ENCODE results near the gene FGFR3.

FGFR3 gene

GRCh38 chr4:1756893-1757779 lies 36.0 kb upstream of the FGFR3 start:
- DNase-seq (ENCODE audit: low spot score), result no peak

DNA sequence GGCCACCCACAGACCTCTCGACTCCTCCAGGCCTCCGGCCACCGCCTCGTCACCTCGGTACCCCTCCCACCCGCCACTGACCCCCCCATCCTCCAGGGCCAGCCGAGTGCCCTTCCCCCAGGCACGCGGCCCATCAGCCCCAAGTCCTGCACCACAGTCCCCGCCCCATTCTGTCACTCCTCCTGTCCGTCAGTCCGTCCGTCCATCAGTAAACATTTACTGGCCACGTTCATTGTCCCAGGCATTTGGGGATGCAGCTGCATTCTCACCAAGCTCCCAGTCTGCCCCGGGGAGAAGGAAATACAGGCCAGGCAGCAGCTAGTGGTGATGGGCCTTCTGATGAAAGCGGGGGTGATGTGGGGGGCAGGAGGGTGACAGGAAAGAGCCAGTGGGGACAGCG lies 35.3 kb upstream of the FGFR3 start:
- DNase-seq (ENCODE audit: low spot score), result no peak

DNA sequence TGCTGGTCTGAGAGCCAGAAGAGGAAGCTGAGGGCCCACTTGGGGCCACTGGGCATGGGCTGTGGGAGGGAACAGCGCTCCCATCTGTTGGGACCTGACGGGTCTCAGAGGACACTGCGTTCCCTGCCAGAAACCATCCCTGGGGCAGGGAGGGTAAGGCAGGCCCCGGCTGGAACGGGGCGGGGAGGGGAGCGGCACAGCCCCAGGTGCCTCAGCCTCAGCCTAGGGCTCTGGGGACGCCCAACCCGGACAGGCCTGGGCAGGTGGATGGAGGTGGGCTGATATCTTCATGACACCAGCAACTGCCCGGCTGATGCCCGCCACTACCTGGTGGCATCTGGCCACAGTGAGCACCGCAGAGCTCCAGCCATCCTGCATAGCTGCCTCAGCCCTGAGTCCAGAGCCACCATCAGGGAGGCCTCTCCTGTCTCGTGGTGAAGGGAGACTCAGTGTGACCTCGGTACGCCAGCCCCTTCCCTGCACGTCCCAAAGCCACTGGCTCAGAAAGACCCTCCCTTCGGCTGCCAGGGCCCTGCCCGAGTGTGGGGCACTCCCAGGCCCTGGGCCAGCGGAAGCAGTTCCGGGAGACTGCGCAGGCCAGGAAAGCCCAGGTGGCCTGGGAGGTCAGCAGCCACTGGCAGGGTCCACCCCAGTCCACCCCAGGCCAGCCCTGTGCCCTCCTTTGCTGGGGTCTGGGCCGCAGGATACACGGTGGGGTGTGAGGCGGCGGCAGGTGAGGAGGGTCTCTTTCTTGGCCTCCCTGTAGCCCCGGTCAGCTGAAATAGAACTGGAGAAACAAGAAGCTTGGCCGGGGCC lies 34.6 kb upstream of the FGFR3 start:
- DNase-seq (ENCODE audit: low spot score), result no peak

DNA sequence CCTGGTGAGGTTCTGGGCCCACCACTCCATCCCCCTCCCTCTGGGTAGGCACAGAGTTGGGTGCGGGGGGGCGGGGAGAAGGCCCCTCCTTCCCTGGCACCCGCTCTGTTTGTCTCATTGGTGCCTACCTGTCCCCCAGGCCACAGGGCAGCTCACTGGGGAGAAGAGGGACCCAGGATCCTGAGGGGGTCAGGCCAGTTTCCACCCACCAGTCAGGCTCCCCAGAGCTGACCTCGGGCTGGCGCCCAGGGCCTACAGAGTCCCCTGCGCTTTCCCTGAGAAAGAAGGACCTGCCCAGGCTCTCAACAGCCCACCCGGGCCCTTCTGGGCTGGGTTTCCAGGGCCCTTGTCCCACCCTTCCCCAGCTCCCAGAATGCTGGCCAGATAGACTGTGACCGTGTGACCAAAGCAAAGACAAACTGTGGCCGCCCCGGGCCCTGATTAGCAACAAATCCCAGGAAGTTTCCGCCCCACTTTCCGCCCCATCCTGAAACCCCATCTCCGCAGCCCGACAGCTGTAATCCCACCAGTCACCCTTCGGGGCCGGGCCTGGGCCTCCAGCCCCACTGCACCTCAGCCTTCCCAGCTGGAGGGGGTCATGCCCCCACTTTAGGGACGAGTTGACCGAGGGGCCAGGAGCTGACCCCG lies 33.8 kb upstream of the FGFR3 start:
- no peak for DNase-seq (ENCODE audit: low spot score)

- DNase-seq (ENCODE audit: low spot score), result no peak
Observed at GRCh38 chr4:1759818-1760223, 33.3 kb upstream of the FGFR3 start.

GRCh38 chr4:1760521-1761071 lies 32.5 kb upstream of the FGFR3 start:
- no peak for DNase-seq (ENCODE audit: low spot score)

- no peak for DNase-seq (ENCODE audit: low spot score)
Observed at GRCh38 chr4:1761130-1761689, 31.9 kb upstream of the FGFR3 start.

- DNase-seq (ENCODE audit: low spot score), result no peak
Observed at GRCh38 chr4:1762264-1763010, 30.7 kb upstream of the FGFR3 start.

- DNase-seq (ENCODE audit: low spot score), result no peak
Observed at GRCh38 chr4:1763070-1763549, 30.0 kb upstream of the FGFR3 start.

GRCh38 chr4:1763550-1764080 lies 29.5 kb upstream of the FGFR3 start:
- DNase-seq (ENCODE audit: low spot score), result no peak

DNA sequence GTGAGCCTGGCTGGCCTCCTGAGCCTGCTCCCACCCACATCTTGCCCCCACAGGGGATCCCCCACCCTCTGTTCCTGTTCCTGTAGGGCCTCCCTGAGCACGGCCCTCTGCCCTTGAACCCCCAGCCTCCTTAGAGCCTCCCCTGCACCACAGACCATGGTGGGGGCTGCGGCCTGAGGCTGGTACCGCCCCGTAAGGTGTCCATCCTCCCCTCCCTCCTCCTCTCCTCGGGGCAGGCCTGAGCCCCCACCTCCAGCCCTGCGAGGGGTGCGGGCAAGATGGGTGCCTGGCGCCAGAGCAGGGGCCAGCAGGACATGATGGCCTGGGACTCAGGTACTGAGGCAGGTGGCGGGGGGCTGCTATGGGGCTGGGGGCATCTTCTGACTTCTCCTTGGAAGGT lies 28.4 kb upstream of the FGFR3 start:
- DNase-seq (ENCODE audit: low spot score), result no peak

DNA sequence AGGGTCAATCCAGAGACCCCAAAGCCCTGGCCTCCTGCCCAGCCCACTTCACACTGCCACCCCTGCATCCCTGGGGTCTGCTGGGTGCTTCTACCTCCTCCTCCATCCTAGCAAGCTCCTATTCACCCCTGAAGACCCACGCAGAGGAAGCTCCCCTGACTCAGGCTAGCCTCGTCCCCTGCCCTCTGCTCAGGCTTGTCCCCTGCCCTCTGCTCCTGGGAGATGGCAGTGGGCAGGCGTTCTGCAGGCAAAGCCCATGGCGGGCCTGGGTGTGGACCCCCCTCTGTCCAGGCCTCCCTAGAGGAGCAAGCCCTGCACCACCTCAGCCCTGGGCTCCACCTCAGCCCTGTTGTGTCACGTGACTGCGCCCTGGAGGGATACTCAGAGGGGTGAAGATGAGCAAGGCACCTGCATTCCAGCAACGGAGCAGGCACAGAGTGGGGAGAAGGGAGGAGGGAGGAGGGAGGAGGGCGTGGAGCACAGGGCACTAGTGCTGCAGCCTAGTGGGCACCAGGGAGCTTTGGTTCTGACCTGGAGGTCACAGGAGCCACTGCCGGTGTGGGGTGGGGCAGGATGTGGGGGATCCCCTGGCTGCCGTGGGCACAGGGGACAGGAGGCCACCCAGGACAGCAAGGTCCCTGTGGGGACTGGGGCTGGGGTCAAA lies 27.6 kb upstream of the FGFR3 start:
- no peak for DNase-seq (ENCODE audit: low spot score)

DNA sequence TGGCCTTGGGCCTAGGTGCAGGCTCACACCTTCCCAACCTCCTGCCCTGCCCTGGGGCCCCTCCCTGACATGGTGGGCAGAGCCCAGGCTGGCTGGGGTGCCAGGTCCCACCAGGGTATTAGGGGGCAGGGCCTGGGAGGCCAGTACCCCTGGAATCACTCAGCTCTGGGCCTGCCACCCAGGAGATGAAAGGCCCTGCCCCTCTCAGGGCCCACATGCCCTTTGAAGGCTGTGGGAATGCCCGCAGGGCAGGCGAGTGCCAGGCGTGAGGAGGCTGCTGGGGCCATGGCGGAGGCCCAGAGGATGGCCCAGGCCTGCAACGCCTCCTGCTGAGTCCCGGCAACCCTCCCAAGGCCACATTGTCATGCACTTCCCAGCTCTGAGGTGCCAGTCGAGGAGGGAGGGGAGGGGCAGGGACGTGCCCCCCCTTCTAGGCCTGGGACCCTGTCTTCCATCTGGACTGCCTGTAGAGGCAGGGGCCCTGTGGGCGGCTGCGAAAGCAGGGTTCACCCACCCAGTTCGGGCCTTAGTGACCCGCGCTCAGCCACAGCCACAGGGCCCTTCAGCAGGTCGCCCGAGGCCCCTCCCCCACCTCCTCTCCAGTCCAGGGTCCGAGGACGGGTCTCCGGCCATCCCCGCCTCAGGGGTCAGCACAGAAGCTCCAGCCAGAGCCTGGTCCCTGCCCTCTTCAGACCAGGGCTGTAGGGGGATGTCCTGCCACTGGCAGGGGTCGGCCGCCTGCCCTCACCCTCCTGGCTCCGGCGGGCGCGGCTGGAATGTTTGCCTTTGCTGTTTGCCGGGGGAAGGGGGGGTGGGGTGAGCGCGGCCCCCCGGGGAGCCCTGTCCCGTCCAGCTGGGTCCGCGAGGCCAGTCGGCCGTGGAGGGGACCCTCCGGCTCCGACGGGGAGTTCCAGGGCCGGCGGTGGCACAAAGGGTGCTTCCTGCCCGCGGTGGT lies 26.7 kb upstream of the FGFR3 start:
- no peak for DNase-seq (ENCODE audit: low spot score)

DNA sequence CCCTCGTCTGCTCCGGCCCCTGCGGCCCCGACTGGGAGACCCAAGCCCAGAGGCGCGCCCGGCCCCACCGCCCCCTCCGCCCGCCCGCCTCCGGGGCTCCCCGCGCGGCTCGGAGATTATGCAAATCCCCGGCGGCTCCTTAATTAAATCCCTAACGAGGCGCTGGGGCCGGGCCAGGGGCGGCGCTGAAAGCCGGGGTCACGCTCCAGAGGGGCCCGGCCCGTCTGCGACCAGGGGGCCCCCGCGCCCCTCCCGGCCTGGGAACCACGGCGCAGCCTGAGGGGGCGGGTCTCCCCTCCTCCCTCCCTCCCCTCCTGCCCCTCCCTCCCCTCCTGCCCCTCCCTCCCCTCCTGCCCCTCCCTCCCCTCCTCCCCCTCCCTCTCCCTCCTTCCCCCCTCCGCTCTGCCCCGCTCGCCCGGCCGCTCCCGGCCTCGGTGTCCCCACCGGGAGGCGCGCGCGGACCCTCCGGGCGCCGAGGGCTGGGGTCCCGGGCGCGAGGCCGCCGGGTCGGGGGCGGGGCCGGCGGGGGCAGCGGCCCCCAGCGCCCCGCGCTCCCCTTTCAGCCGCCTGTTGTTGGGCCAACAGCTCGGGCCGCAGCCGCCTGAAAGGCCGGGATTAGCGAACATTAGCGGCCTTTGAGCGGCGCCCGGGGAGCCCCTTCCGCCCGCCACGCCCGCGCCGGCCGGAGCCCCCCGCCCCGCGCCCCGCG lies 25.9 kb upstream of the FGFR3 start:
- no peak for DNase-seq (ENCODE audit: low spot score)

GRCh38 chr4:1767770-1768366 lies 25.2 kb upstream of the FGFR3 start:
- no peak for DNase-seq (ENCODE audit: low spot score)

- DNase-seq (ENCODE audit: low spot score), result no peak
Observed at GRCh38 chr4:1768367-1769034, 24.6 kb upstream of the FGFR3 start.

DNA sequence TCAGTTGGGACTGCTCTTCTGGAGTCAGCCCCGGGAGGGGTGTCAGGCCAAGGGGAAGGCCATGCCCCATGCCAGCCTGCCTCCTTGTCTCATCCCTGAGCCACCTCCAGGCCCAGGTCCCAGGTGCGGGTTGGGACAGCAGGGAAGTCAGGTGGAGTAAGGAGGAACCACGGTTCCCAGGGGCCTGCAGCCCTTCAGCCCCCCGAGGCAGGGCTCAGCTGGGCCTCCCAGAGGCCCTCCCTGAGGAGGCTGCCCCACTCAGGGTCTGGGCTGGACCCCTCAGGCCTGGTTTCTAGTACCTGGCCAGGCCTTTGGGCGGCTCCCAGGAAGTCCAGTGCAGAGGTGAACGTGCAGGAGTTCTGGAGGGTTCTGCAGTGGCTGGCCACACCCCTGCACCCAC lies 23.4 kb upstream of the FGFR3 start:
- DNase-seq (ENCODE audit: low spot score), result no peak

DNA sequence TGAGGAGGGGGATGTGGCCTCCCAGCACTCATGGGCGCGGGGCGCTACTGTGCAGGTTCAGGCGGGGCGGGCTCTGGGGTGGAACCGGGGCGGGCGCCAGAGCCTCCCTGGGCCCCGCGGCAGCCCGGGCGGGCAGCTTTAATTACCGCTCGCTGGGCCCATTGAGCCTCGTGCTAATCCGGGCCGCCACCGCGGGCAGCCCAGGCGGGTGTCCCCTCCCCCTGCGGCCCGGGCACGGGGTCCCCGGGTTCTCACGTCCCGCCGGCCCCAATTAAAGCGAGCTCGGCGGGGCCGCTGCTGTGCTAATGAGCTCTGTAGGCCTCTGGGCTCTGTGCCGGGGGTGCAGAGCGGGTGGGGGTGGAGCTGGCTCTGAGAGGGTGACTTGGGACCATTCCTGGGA lies 22.8 kb upstream of the FGFR3 start:
- no peak for DNase-seq (ENCODE audit: low spot score)

Data from Ammon's horn (tissue), 1 donor.